Hepatocyte (in vitro differentiated cells): ENCODE data around the gene OR52L1.

Source experiments
- EZH2 ChIP-seq: fragments of 200-600 bp; sonication (generic); IDR thresholded peaks from 2 replicates; pipeline ENCODE4 v1.6.1; 2016; ENCODE audit warnings: antibody characterized with exemption, mild to moderate bottlenecking, borderline replicate concordance
- TF ChIP-seq, protein P1 (sequence below): fragments of 200-600 bp; sonication (generic); IDR thresholded peaks from 2 replicates; pipeline ENCODE4 v1.5.1; 2016; ENCODE audit warnings: antibody characterized with exemption, mild to moderate bottlenecking; ENCODE audit not compliant: poor library complexity

DNA sequence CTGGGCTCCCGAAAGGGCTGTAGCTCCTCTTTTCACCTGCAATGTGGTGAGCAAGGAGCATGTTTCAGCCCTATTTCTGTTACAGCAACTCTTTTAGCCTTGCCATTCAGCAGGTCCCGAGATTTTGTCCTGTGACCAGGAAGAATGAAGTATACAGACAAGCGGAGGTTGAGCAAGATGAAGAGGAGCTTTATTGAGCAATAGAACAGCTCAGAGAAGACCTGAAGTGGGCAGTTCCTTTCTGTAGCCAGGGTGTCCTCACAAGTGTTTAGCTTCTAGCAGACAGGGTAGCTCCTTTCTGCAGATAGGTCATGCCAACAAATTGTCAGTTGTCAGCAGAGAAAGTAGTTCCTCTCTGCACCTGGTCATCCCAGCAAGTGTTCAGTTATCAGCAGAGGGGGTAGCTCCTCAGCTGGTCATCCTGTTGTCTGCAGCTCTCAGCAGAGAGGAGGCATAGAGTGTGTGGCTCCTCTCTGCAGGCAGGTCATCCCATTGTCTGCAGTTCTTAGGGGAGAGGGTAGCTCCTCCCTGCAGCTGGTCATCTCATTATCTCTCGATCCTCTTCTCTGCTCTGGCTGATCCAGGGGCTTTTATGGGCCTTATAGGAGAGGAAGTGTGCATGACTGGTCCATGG, 25.4 kb upstream of the OR52L1 start:
- TF ChIP-seq, protein P1, sequence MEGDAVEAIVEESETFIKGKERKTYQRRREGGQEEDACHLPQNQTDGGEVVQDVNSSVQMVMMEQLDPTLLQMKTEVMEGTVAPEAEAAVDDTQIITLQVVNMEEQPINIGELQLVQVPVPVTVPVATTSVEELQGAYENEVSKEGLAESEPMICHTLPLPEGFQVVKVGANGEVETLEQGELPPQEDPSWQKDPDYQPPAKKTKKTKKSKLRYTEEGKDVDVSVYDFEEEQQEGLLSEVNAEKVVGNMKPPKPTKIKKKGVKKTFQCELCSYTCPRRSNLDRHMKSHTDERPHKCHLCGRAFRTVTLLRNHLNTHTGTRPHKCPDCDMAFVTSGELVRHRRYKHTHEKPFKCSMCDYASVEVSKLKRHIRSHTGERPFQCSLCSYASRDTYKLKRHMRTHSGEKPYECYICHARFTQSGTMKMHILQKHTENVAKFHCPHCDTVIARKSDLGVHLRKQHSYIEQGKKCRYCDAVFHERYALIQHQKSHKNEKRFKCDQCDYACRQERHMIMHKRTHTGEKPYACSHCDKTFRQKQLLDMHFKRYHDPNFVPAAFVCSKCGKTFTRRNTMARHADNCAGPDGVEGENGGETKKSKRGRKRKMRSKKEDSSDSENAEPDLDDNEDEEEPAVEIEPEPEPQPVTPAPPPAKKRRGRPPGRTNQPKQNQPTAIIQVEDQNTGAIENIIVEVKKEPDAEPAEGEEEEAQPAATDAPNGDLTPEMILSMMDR, result no peak
- no peak for TF ChIP-seq EZH2
